ENCODE data around the gene MRPL22.
"Not testable (repeated sequence)": the region's sequence is repeated elsewhere in the genome, so short reads cannot be mapped to it uniquely, and the experiment has no call there.

The MRPL22 gene

GRCh38 chr5:154940375-154940771 lies 500 bp upstream of the MRPL22 start:
- DNase-seq (ENCODE audit: low read depth in 2 of 2), result no peak

DNA sequence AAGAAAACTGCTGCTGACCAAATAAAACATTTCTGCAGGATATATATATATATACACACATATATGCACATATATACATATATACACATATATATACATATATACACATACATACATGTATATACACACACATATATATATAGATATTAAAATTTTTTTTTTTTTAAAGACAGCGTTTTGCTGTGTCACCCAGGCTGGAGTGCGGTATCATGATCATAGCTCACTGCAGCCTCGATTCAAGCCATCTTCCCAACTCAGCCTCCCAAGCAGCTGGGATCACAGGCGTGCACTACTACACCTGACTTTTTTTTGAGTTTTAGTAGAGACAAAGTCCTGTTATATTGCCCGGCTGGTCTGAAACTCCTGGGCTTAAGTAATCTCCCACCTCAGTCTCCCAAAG lies 2.7 kb downstream of the MRPL22 start:
- DNase-seq (ENCODE audit: low read depth in 2 of 2), result no peak

GRCh38 chr5:154944716-154945115 lies 3.8 kb downstream of the MRPL22 start:
- DNase-seq (ENCODE audit: low read depth in 2 of 2), result no peak

DNA sequence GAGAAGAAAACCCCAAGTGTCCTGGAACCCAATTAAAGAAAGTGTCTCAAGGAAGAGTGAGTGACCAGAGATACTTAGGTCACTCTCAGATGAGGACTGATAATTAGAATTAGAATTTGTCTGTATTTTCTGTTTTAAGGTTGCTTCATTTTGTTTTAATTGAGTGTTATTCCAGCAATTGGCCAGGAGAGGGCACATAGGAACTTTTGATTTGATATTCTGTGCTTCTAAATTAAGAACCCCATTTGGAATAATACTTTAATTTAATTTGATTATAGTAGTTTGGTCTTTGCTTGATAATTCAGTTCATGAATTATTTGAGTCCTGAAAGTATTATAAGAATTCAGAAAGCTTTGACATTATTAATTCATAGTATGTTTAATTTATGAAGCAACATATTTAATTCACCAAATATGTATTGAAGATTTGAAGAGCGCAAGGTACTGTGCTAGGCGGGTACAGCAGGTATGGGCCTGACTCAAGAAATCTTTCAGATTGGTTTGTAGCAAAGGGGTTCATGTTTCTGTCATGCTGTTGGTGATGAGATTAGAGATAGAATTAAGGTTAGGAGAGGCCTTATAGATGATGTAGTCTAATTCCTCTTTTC lies 4.9 kb downstream of the MRPL22 start:
- no peak for DNase-seq (ENCODE audit: low read depth in 2 of 2)

- DNase-seq (ENCODE audit: low read depth in 2 of 2), result no peak
These were observed 6.9 kb downstream of the MRPL22 start for GRCh38 chr5:154947778-154948177.

DNA sequence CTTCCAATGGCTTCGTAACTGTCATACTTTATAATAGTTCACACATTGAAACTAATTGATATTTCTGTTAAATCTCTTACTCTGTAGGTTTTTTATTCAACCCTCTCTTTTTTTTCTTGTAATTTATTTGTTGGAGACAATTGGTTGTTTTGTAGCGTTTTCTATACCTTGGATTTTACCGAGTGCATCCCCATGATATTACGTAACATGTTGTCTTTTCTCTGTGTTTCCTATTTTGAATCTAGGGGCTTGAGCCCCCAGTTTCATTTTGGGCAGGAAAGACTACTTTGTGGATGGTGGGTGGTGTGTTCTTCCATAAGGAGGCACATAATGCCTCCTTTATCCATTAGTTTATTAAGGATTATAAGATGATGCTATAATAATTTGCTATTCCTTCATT lies 7.4 kb downstream of the MRPL22 start:
- no peak for DNase-seq (ENCODE audit: low read depth in 2 of 2)

GRCh38 chr5:154949781-154950180 lies 8.9 kb downstream of the MRPL22 start:
- DNase-seq (ENCODE audit: low read depth in 2 of 2), result no peak

DNA sequence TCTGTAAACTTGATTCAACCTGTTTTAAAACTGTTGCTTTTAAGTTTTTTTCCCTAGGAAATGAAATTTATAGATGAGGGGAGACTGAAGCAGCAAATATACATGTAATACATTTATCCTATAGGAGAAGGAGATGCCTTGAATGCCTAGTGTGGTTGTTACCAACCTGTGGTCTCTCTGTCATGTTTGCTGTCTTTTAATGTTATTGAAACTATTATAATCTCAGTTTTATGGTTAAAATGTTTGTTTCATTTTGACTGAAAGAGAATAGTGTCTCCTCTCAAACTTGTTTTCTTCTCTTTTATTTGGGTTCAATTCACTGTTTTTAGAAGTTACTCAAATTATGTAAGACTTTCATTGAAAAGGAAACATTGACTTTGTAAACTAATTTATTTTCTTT lies 15.8 kb downstream of the MRPL22 start:
- DNase-seq (ENCODE audit: low read depth in 2 of 2), result no peak

- DNase-seq (ENCODE audit: low read depth in 2 of 2), result no peak
These were observed 21.6 kb downstream of the MRPL22 start for GRCh38 chr5:154962494-154962893.

DNA sequence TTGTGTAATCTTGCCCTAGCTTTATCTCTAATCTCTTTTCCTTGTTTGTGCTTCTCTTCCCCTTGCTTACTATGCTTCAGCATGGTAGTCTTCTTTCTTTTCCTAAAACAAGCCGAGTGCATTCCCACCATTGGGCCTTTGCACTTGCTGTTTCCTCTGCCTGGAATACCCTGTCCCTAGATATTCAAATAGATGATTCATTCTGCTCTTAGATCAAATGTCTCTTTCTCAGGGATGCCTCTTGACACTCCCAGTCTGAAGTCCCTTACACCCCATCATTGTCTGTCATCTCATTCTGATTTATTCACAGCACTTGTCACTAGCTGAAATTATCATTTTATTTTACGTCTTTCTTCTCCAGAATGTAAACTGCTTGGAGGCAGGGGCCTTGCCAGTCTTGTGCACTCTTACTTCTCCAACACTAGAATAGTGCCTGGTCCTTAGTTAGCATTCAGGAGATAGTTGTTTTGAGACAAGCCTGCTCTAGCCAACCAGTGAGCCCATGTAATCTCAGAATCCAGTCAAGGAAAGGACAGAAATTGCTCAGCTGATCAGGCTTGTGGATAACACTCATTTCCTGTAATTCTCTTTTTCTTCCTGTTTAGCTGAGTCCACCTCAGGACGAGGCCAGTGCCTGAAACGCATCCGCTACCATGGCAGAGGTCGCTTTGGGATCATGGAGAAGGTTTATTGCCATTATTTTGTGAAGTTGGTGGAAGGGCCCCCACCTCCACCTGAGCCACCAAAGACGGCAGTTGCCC lies 25.4 kb downstream of the MRPL22 start:
- DNase-seq (ENCODE audit: low read depth in 2 of 2), result no peak

- DNase-seq (ENCODE audit: low read depth in 2 of 2), result no peak
These were observed 26.0 kb downstream of the MRPL22 start for GRCh38 chr5:154966874-154967273.

- DNase-seq (ENCODE audit: low read depth in 2 of 2), result no peak
These were observed 26.6 kb downstream of the MRPL22 start for GRCh38 chr5:154967421-154968024.

DNA sequence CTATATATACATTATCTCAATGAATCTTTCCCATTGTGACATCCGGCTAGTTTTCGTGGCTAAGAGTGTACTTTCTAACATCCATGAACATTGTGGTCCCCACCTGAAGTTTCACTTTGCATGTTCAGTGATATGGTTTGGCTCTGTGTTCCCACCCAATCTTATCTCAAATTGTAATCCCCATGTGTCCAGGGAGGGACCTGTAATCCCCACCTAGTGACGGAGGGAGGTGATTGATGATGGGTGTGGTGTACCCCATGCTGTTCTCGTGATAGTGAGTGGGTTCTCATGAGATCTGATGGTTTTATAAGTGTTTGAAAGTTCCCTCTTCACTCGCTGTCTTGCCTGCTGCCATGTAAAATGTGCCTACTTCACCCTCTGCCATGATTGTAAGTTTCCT lies 28.1 kb downstream of the MRPL22 start:
- no peak for DNase-seq (ENCODE audit: low read depth in 2 of 2)

DNA sequence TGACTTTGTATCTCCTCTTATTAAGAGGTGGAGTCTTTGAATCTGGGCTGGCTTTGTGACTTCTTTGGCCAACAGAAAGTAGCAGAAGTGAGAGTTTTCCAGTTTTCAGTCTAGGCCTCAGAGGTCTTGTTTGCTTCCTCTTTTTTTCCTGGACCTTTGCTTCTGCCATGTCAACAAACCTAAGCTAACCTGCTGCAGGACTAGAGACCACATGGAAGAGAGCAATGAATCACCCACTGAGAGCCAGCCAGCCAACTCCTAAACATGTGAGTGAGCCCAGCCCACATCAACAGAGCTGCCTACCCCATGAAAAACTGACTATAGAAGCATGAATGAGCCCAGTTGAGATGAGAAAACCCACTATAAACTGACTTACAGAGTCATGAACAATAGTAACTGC lies 29.9 kb downstream of the MRPL22 start:
- DNase-seq (ENCODE audit: low read depth in 2 of 2), result no peak

DNA sequence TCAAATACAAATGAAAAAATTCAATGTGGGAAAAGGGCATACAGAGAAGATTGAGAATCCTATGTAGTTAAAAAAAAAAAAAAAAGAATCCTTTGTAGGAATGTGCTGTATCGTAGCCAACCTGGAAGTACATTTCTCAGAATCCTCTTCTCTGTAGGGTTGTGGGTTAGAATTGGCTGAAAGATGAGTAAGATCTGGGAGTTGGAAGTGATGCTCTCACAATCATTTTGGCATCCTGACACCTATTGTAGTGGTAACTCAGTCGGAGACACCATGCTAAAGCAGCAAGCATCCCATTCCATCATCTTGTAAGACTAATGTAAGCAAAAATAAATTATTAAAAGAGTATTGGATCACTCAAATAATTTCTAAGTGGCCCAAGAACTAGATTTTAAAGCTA lies 30.6 kb downstream of the MRPL22 start:
- DNase-seq (ENCODE audit: low read depth in 2 of 2), result no peak

DNA sequence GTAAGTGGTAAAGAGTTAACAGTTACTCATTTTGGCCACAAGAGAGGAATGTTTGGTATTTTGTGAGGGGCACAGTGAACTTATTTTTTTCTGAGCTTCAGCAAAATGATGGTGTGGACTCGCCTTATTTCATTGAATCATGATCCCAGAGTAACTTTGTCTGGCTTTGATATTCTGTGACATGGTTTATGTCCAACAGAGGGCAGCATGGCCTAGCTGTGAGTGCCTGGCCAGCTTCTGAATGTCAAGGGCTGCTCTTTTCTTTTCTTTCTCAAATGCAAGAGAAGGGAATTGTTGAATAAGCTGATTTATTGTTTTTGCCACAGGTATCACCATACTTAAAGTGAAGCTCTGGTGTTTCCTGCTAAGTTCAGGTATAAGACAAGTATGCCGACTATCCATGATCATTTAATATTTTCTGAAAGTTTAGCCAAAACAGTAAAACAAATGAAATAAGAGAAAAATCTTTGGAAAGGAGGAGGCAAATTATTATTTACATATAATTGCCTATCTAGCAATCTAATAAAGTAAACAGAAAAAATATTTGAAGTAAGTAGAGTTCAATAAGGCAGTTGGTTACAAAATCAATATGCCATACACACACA lies 31.7 kb downstream of the MRPL22 start:
- no peak for DNase-seq (ENCODE audit: low read depth in 2 of 2)

GRCh38 chr5:154976082-154976481 lies 35.2 kb downstream of the MRPL22 start:
- not testable (repeated sequence) for DNase-seq (ENCODE audit: low read depth in 2 of 2)

GRCh38 chr5:154977409-154977808 lies 36.5 kb downstream of the MRPL22 start:
- no peak for DNase-seq (ENCODE audit: low read depth in 2 of 2)

- not testable (repeated sequence) for DNase-seq (ENCODE audit: low read depth in 2 of 2)
These were observed 37.4 kb downstream of the MRPL22 start for GRCh38 chr5:154978294-154978693.

DNA sequence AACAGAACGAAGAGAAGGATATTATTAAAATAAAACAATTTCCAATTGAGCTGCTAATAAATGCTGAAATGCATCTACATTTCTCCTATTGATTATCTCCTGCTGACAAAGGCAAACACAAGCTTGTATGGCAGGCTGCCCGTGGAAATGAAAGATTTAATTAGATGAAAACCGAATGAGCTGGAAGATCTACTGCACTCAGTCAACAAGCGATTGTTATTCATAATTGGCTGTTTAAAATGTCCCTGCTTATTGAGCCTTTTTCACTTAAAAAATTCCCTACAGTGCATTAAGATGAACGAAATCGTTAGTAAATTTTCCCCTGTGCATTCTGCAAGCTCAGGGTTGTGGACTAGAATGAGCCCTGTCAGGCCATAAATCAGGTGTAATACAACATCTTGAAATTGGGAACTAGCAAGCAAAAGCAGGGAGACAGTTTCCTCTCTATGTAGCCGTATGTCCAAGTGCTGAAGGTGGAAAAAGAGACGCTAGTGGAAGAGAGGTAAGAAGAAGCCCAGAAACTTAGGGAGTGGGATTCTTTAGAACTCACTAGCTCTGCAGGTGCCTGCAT lies 44.2 kb downstream of the MRPL22 start:
- no peak for DNase-seq (ENCODE audit: low read depth in 2 of 2)

DNA sequence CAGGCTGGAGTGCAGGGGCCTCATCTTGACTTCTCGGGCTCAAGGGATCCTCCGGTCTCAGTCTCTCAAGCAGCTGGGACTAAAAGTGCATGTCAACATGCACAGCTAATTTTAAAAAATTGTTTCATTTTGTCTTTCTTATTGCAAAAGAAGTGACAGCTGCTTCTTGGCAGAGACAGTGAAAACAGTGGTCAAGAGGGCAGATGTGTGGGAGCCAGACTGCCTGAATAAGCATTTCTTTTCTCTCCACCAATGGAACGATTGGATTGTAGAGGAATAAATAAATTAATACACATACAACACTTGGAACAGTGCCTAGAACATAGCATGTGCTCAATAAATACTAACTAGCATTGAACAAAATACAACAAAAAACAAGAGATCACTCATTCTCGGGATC lies 45.3 kb downstream of the MRPL22 start:
- no peak for DNase-seq (ENCODE audit: low read depth in 2 of 2)

DNA sequence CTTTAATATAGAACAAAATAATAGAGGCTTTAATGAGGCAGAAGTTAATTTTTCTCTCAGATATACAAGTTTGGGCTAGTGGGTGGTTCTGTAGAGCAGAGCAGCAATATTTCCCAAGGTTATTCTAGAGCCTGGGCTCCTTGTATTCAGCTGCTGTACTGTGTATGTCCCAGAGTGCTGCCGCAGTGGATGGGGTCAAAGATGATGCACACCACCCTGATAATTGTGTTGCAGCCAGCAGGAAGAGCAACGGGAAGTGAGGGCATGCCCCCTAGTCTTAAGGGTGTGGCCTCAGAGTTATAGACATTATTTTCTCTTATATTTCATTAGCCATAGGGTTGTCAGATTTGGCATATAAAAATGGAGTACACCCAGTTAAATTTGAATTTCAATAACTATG lies 48.8 kb downstream of the MRPL22 start:
- DNase-seq (ENCODE audit: low read depth in 2 of 2), result no peak

DNA sequence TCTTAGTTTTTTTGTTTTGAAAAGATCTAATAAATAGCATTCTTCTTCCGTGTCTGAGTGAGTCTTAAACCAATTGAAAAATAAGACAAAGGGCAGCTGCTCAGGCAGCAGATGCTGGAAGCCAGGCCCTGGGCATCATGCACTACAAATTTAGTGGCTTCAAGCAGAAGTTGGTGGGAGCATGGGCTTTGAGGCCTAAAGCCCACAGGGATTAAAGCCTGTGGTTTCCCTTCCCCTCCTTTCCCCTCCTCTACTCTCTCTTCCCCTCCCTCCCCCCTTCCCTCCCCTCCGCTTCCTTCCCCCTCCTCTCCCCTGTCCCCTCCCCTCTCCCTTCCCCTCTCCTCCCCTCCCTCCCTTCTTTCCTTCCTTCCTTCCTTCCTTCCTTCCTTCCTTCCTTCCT lies 52.6 kb downstream of the MRPL22 start:
- no peak for DNase-seq (ENCODE audit: low read depth in 2 of 2)
